Neuronal stem cell (in vitro differentiated cells): ENCODE measurements around the gene WSCD2.
A peak's percentile ranks its signal among the peaks of the same experiment; 100 is the strongest.

ENCODE experiments used
- DNase-seq: peaks from one replicate; pipeline ENCODE4 v3.0.0-alpha.2; 2013; ENCODE audit warnings: low spot score
- H2AFZ ChIP-seq: one replicate; pipeline ENCODE4 v1.6.1; 2013; ENCODE audit warnings: mild to moderate bottlenecking, low read length, inconsistent platforms
- H2AK5ac ChIP-seq: 2 replicates; pipeline ENCODE4 v1.6.1; 2013; ENCODE audit warnings: low read depth, mild to moderate bottlenecking, inconsistent platforms, low read length, moderate library complexity, mixed read lengths
- H2BK120ac ChIP-seq: 2 replicates; pipeline ENCODE4 v1.6.1; 2013; ENCODE audit warnings: low read depth, mild to moderate bottlenecking, inconsistent platforms, low read length, moderate library complexity, mixed read lengths
- H2BK12ac ChIP-seq: one replicate; pipeline ENCODE4 v1.6.1; 2013; ENCODE audit warnings: low read length, inconsistent platforms
- H2BK15ac ChIP-seq: 2 replicates; pipeline ENCODE4 v1.6.1; 2013; ENCODE audit warnings: mild to moderate bottlenecking, low read length, inconsistent platforms, mixed read lengths
- H2BK5ac ChIP-seq: one replicate; pipeline ENCODE4 v1.6.1; 2013; ENCODE audit warnings: inconsistent platforms, mild to moderate bottlenecking, low read length, moderate library complexity
- H3K14ac ChIP-seq: one replicate; pipeline ENCODE4 v1.6.1; 2013; ENCODE audit warnings: low read length, inconsistent platforms
- H3K18ac ChIP-seq: 2 replicates; pipeline ENCODE4 v1.6.1; 2013; ENCODE audit warnings: low read length, inconsistent platforms
- H3K23ac ChIP-seq: 2 replicates; pipeline ENCODE4 v1.6.1; 2013; ENCODE audit warnings: low read depth, mild to moderate bottlenecking, mixed read lengths, low read length, inconsistent platforms; ENCODE audit not compliant: poor library complexity
- H3K27ac ChIP-seq: replicated peaks from 3 replicates; pipeline ENCODE4 v1.5.1; 2013; ENCODE audit warnings: low read length, inconsistent platforms
- H3K27me3 ChIP-seq, 3 experiments: 2 replicates each; pipeline ENCODE4 v1.6.1; 2013; ENCODE audit warnings: low read length in 3 of 3, mild to moderate bottlenecking in 2 of 3, inconsistent platforms in 1 of 3, low read depth in 1 of 3, mixed read lengths in 1 of 3, moderate library complexity in 1 of 3; ENCODE audit not compliant: control insufficient read depth in 3 of 3, insufficient read depth in 3 of 3
- H3K36me3 ChIP-seq, 2 donors: replicated peaks in 1 of 2; 2 replicates each; pipeline ENCODE4 v1.6.1; 2013; ENCODE audit warnings: low read length in 2 of 2; ENCODE audit not compliant: control insufficient read depth in 2 of 2, insufficient read depth in 2 of 2
- H3K4ac ChIP-seq: 2 replicates; pipeline ENCODE4 v1.6.1; 2013; ENCODE audit warnings: inconsistent platforms, mild to moderate bottlenecking, low read length, moderate library complexity
- H3K4me1 ChIP-seq, 2 donors: 1 replicate in 1 of 2; 2 replicates in 1 of 2; pipeline ENCODE4 v1.6.1; 2013; ENCODE audit warnings: low read length in 2 of 2, low read depth in 1 of 2; ENCODE audit not compliant: control insufficient read depth in 2 of 2, insufficient read depth in 1 of 2
- H3K4me2 ChIP-seq: one replicate; pipeline ENCODE4 v1.6.1; 2013; ENCODE audit warnings: mild to moderate bottlenecking, low read length, inconsistent platforms; ENCODE audit not compliant: insufficient read depth, poor library complexity, severe bottlenecking
- H3K4me3 ChIP-seq, 2 donors: 2 replicates each; pipeline ENCODE4 v1.5.1; 2013; ENCODE audit warnings: low read length in 2 of 2, mild to moderate bottlenecking in 2 of 2, inconsistent platforms in 1 of 2, moderate library complexity in 1 of 2
- H3K79me1 ChIP-seq: one replicate; pipeline ENCODE4 v1.6.1; 2013; ENCODE audit warnings: low read depth, mild to moderate bottlenecking, inconsistent platforms, low read length, moderate library complexity
- H3K9ac ChIP-seq: one replicate; pipeline ENCODE4 v1.6.1; 2013; ENCODE audit warnings: mild to moderate bottlenecking, low read depth, low read length, inconsistent platforms; ENCODE audit not compliant: poor library complexity
- H3K9me3 ChIP-seq, 2 donors: replicated peaks in 1 of 2; 2 replicates each; pipeline versions ENCODE3 to v1.6.1; 2013; ENCODE audit warnings: low read length in 2 of 2, mild to moderate bottlenecking in 2 of 2, inconsistent platforms in 1 of 2, low read depth in 1 of 2, mixed read lengths in 1 of 2, moderate library complexity in 1 of 2; ENCODE audit not compliant: control insufficient read depth in 2 of 2, insufficient read depth in 1 of 2
- H4K8ac ChIP-seq: one replicate; pipeline ENCODE4 v1.6.1; 2013; ENCODE audit warnings: low read depth, mild to moderate bottlenecking, inconsistent platforms, low read length, moderate library complexity
- H4K91ac ChIP-seq: one replicate; pipeline ENCODE4 v1.6.1; 2013; ENCODE audit warnings: low read length, low read depth, mild to moderate bottlenecking, inconsistent platforms; ENCODE audit not compliant: poor library complexity
- WGBS, 2 donors: extraction: QIAGEN DNeasy Blood & Tissue Kit; methylation state at CpG; one replicate each; pipeline ENCODE4 v1.1.7; 2013; ENCODE audit warnings: missing lambda C conversion rate in 2 of 2, mixed read lengths in 1 of 2; ENCODE audit not compliant: insufficient read length in 2 of 2, insufficient replicate concordance in 1 of 2; ENCODE audit errors: extremely low coverage in 2 of 2; 5-methylcytosine and 5-hydroxymethylcytosine counted together

The WSCD2 gene

GRCh38 chr12:108247130-108247529 lies 118.0 kb downstream of the WSCD2 start:
- Histone ChIP-seq H2BK5ac (no peak overlapping the region), H2AK5ac (no peak overlapping the region), H3K4me3 (no peak overlapping the region), H3K4ac (no peak overlapping the region), H3K27me3 (no peaks in the 10 kb centered on the region), H3K27ac (no peak overlapping the region), H4K8ac (no peak overlapping the region), H3K14ac (no peak overlapping the region), H4K91ac (no peak overlapping the region), H3K23ac (no peak overlapping the region), H2BK12ac (no peak overlapping the region), H3K79me1 (no peaks in the 10 kb centered on the region), H3K36me3 (no peaks in the 10 kb centered on the region), H2BK120ac (no peak overlapping the region), H2BK15ac (no peak overlapping the region), H3K4me1 (peaks cover 0 to under 1% of the 10 kb centered on the region in 2 donors), H3K18ac (no peak overlapping the region), H3K9ac (no peak overlapping the region), H3K4me2 (no peak overlapping the region), H2AFZ (no peak overlapping the region), H3K9me3 (no peaks in the 10 kb centered on the region)
- DNase-seq: no peak
- WGBS, 2 donors: 100% methylated on average over 1 of the region's 2 CpGs; no CpG with 5 or more reads in 1 of the 2 donors

DNA sequence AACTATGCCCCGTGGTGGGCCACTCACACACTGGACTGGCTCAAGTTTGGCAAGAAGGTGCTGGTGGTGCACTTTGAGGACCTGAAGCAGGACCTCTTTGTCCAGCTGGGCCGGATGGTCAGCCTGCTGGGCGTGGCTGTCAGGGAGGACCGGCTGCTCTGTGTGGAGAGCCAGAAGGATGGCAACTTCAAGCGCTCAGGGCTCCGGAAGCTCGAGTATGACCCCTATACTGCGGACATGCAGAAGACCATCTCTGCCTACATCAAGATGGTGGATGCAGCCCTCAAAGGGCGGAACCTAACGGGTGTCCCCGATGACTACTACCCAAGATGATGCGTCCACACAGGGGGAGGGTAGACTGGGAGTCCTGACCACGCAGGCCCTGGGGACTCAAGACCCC lies 118.9 kb downstream of the WSCD2 start:
- Histone ChIP-seq H3K23ac (no peak overlapping the region), H3K18ac (peak overlapping the region; percentile 46), H4K8ac (no peak overlapping the region), H3K14ac (no peak overlapping the region), H2AFZ (no peak overlapping the region), H2BK15ac (peak overlapping the region; percentile 24), H3K27ac (no peak overlapping the region), H2BK5ac (peak overlapping the region; percentile 10), H3K27me3 (no peaks in the 10 kb centered on the region), H3K36me3 (no peaks in the 10 kb centered on the region), H3K79me1 (no peaks in the 10 kb centered on the region), H3K9ac (no peak overlapping the region), H3K4me1 (peaks cover 5 to 10% of the 10 kb centered on the region in 2 donors), H3K9me3 (no peaks in the 10 kb centered on the region), H2BK120ac (no peak overlapping the region), H4K91ac (no peak overlapping the region), H3K4ac (no peak overlapping the region), H3K4me2 (no peak overlapping the region), H2BK12ac (no peak overlapping the region), H3K4me3 (no peak overlapping the region), H2AK5ac (no peak overlapping the region)
- WGBS, 2 donors: no CpG with 5 or more reads among the region's 13 CpGs
- DNase-seq: no peak

DNA sequence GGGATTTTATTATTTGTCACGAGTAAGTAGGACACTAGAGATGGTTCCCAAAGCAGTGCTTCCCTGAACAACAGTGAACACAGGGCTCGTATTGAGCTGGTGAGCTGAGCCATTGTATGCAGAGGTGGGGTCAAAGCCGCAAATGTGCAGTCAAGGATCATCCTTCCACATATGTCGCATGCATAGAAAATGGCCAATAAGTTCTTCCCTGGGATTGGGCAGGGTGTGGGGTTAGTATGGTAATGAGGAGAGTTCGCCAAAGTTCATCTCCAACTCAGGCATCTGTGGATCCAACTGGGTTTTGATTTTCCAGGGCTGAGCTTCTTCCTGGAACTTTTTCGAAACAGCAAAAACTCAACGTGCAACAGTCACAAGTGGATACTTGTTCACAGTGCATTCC lies 123.4 kb downstream of the WSCD2 start:
- Histone ChIP-seq H3K4me2 (no peak overlapping the region), H4K91ac (no peak overlapping the region), H3K14ac (no peak overlapping the region), H3K27ac (no peak overlapping the region), H4K8ac (no peak overlapping the region), H3K4ac (no peak overlapping the region), H3K9ac (no peak overlapping the region), H2BK12ac (no peak overlapping the region), H2AK5ac (no peak overlapping the region), H3K18ac (peak overlapping the region; percentile 31), H2AFZ (peak overlapping the region; percentile 48), H3K27me3 (no peaks in the 10 kb centered on the region), H2BK5ac (no peak overlapping the region), H3K4me3 (no peak overlapping the region), H3K4me1 (peaks cover 15 to 43% of the 10 kb centered on the region in 2 donors), H2BK15ac (no peak overlapping the region), H3K79me1 (no peaks in the 10 kb centered on the region), H2BK120ac (no peak overlapping the region), H3K23ac (no peak overlapping the region), H3K9me3 (no peaks in the 10 kb centered on the region), H3K36me3 (no peaks in the 10 kb centered on the region)
- no CpG with 5 or more reads among the region's 7 CpGs for WGBS, 2 donors
- DNase-seq: no peak

GRCh38 chr12:108253540-108253939 lies 124.5 kb downstream of the WSCD2 start:
- no peak overlapping the region for H2BK120ac ChIP-seq
- no peak for DNase-seq
- no peaks in the 10 kb centered on the region for H3K79me1 ChIP-seq
- H2BK12ac ChIP-seq: no peak overlapping the region
- no peaks in the 10 kb centered on the region for H3K36me3 ChIP-seq
- no peak overlapping the region for H2AK5ac ChIP-seq
- peaks cover 15 to 45% of the 10 kb centered on the region in 2 donors for H3K4me1 ChIP-seq
- no peak overlapping the region for H3K4me3 ChIP-seq
- H2BK5ac ChIP-seq: no peak overlapping the region
- no peak overlapping the region for H3K27ac ChIP-seq
- no peak overlapping the region for H3K14ac ChIP-seq
- H4K91ac ChIP-seq: no peak overlapping the region
- H3K4ac ChIP-seq: no peak overlapping the region
- no peak overlapping the region for H2BK15ac ChIP-seq
- H3K18ac ChIP-seq: no peak overlapping the region
- no peak overlapping the region for H3K23ac ChIP-seq
- no peaks in the 10 kb centered on the region for H3K9me3 ChIP-seq
- peak overlapping the region; percentile 48 for H2AFZ ChIP-seq
- H3K27me3 ChIP-seq: no peaks in the 10 kb centered on the region
- no peak overlapping the region for H4K8ac ChIP-seq
- no CpG with 5 or more reads among the region's 4 CpGs for WGBS, 2 donors
- H3K4me2 ChIP-seq: peak overlapping the region; percentile 13
- H3K9ac ChIP-seq: no peak overlapping the region
